Nephron progenitor cell (in vitro differentiated cells): ENCODE results near the gene CARD14.

Experiments
- DNase-seq: peaks from one replicate; pipeline ENCODE4 v3.0.0; 2021
- H3K27ac Mint-ChIP-seq: 2 replicates; pipeline ENCODE4 v1.8.0; 2021; ENCODE audit warnings: mild to moderate bottlenecking, moderate library complexity, mixed read lengths
- H3K27me3 Mint-ChIP-seq: 2 replicates; pipeline ENCODE4 v1.8.0; 2021; ENCODE audit warnings: mild to moderate bottlenecking, low read depth, mixed read lengths; ENCODE audit not compliant: poor library complexity
- H3K36me3 Mint-ChIP-seq: 2 replicates; pipeline ENCODE4 v1.8.0; 2021; ENCODE audit warnings: low read depth, mixed read lengths
- H3K4me1 Mint-ChIP-seq: 2 replicates; pipeline ENCODE4 v1.8.0; 2021; ENCODE audit warnings: mixed read lengths
- H3K4me3 Mint-ChIP-seq: 2 replicates; pipeline ENCODE4 v1.8.0; 2021; ENCODE audit warnings: mild to moderate bottlenecking, moderate library complexity, mixed read lengths
- H3K9me3 Mint-ChIP-seq: 2 replicates; pipeline ENCODE4 v1.8.0; 2021; ENCODE audit warnings: mild to moderate bottlenecking, moderate library complexity, mixed read lengths
- CTCF ChIP-seq: fragments of 200-600 bp; sonication (generic); IDR thresholded peaks from 2 replicates; pipeline ENCODE4 v1.5.0; 2021; ENCODE audit warnings: antibody characterized with exemption

Gene CARD14

GRCh38 chr17:80133626-80133970 is 36.2 kb upstream of the CARD14 start:
- no peak for TF ChIP-seq CTCF
- Mint-ChIP-seq H3K36me3 (peaks cover 55% of the 10 kb centered on the region), H3K27ac (no peak overlapping the region), H3K4me1 (peaks cover 5% of the 10 kb centered on the region), H3K9me3 (no peaks in the 10 kb centered on the region), H3K27me3 (peaks cover 5% of the 10 kb centered on the region), H3K4me3 (no peak overlapping the region)
- DNase-seq: no peak

- Mint-ChIP-seq H3K4me3 (no peak overlapping the region), H3K27me3 (peaks cover 2% of the 10 kb centered on the region), H3K4me1 (peaks cover 5% of the 10 kb centered on the region), H3K36me3 (peaks cover 90% of the 10 kb centered on the region), H3K9me3 (no peaks in the 10 kb centered on the region), H3K27ac (no peak overlapping the region)
- no peak for TF ChIP-seq CTCF
- no peak for DNase-seq
These were observed 32.7 kb upstream of the CARD14 start for GRCh38 chr17:80137131-80137530.

- no peaks in the 10 kb centered on the region for H3K9me3 Mint-ChIP-seq
- no peak for TF ChIP-seq CTCF
- H3K27ac Mint-ChIP-seq: no peak overlapping the region
- no peak overlapping the region for H3K4me3 Mint-ChIP-seq
- peaks cover 8% of the 10 kb centered on the region for H3K4me1 Mint-ChIP-seq
- DNase-seq: no peak
- H3K36me3 Mint-ChIP-seq: peaks cover 88% of the 10 kb centered on the region
- H3K27me3 Mint-ChIP-seq: no peaks in the 10 kb centered on the region
These were observed 30.9 kb upstream of the CARD14 start for GRCh38 chr17:80138856-80139426.

GRCh38 chr17:80141463-80142165 is 28.2 kb upstream of the CARD14 start:
- Mint-ChIP-seq H3K9me3 (no peaks in the 10 kb centered on the region), H3K27ac (no peak overlapping the region), H3K27me3 (no peaks in the 10 kb centered on the region), H3K4me3 (no peak overlapping the region), H3K36me3 (peaks cover 66% of the 10 kb centered on the region), H3K4me1 (peaks cover 32% of the 10 kb centered on the region)
- no peak for DNase-seq
- TF ChIP-seq CTCF: no peak

GRCh38 chr17:80142929-80143328 is 26.9 kb upstream of the CARD14 start:
- no peaks in the 10 kb centered on the region for H3K9me3 Mint-ChIP-seq
- DNase-seq: no peak
- TF ChIP-seq CTCF: no peak
- peaks cover 36% of the 10 kb centered on the region for H3K4me1 Mint-ChIP-seq
- H3K27me3 Mint-ChIP-seq: no peaks in the 10 kb centered on the region
- peaks cover 53% of the 10 kb centered on the region for H3K36me3 Mint-ChIP-seq
- no peak overlapping the region for H3K27ac Mint-ChIP-seq
- no peak overlapping the region for H3K4me3 Mint-ChIP-seq
